ENCODE data around the gene RBP4. TPM values are rescaled to one million over a fixed set of nuclear protein-coding genes. Genes with fewer than 3 reads are reported as not detected.

RBP4 gene
- total and polyA plus RNA-seq, 9 donors: 0.81 to 6.7 (median 4.0) TPM; not detected in 1

GRCh38 chr10:93565446-93565845 lies 35.6 kb downstream of the RBP4 start:
- Histone ChIP-seq H3K4me3 (no peak overlapping the region), H3K27ac (no peak overlapping the region), H3K4me1 (ENCODE audit: insufficient read depth) (no peaks in the 10 kb centered on the region), H3K36me3 (no peaks in the 10 kb centered on the region), H3K9me3 (no peaks in the 10 kb centered on the region), H3K27me3 (no peaks in the 10 kb centered on the region)
- intact Hi-C loops (cut with DNase I): no loop called here
- DNase-seq: no peak
- 69 to 73% (median 73%) methylated on average over 3 of the region's 3 CpGs for WGBS, 3 donors
- TF ChIP-seq EP300 (IDR thresholded peaks at IDR 0.05): no peak
- no peak for TF ChIP-seq POLR2A (IDR thresholded peaks at IDR 0.05)
- TF ChIP-seq, protein P1, sequence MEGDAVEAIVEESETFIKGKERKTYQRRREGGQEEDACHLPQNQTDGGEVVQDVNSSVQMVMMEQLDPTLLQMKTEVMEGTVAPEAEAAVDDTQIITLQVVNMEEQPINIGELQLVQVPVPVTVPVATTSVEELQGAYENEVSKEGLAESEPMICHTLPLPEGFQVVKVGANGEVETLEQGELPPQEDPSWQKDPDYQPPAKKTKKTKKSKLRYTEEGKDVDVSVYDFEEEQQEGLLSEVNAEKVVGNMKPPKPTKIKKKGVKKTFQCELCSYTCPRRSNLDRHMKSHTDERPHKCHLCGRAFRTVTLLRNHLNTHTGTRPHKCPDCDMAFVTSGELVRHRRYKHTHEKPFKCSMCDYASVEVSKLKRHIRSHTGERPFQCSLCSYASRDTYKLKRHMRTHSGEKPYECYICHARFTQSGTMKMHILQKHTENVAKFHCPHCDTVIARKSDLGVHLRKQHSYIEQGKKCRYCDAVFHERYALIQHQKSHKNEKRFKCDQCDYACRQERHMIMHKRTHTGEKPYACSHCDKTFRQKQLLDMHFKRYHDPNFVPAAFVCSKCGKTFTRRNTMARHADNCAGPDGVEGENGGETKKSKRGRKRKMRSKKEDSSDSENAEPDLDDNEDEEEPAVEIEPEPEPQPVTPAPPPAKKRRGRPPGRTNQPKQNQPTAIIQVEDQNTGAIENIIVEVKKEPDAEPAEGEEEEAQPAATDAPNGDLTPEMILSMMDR (IDR thresholded peaks at IDR 0.05): no peak

DNA sequence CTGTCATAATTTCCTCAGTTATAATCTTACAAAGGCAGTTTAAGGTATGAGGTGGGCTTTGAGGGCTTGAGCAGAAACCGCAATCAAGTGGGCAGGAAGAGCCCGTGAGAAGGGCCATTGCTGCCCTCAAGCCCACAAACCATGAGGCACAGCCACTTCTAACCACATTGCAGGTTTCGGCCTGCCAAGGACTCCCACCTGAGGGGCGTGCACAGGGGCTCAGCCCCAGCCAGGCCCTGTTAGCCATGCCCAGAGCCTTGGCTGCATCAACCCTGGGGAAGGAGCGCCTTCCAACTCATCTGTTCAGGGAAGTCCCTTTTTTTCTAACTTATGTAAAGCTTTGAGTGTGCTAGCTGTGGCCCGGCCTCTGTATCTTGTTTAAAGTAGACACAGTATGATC lies 40.5 kb downstream of the RBP4 start:
- WGBS, 3 donors: 80 to 94% (median 94%) methylated on average over 6 of the region's 6 CpGs
- DNase-seq: no peak
- TF ChIP-seq, protein P1 (IDR thresholded peaks at IDR 0.05): no peak
- TF ChIP-seq EP300 (IDR thresholded peaks at IDR 0.05) (no peak), POLR2A (IDR thresholded peaks at IDR 0.05) (no peak)
- Histone ChIP-seq H3K4me1 (ENCODE audit: insufficient read depth) (no peaks in the 10 kb centered on the region), H3K9me3 (peaks cover 0 to 5% of the 10 kb centered on the region in 2 donors), H3K27me3 (no peaks in the 10 kb centered on the region), H3K27ac (no peak overlapping the region), H3K4me3 (no peak overlapping the region), H3K36me3 (no peaks in the 10 kb centered on the region)
- intact Hi-C loops (cut with DNase I): no loop called here

GRCh38 chr10:93559490-93559889 lies 41.5 kb downstream of the RBP4 start:
- H3K27ac ChIP-seq: no peak overlapping the region
- 89 to 91% (median 91%) methylated on average over 9 of the region's 9 CpGs for WGBS, 3 donors
- H3K9me3 ChIP-seq: peaks cover 0 to 5% of the 10 kb centered on the region in 2 donors
- H3K27me3 ChIP-seq: no peaks in the 10 kb centered on the region
- no peak for DNase-seq
- no peaks in the 10 kb centered on the region for H3K36me3 ChIP-seq
- H3K4me1 ChIP-seq (ENCODE audit: insufficient read depth): no peaks in the 10 kb centered on the region
- H3K4me3 ChIP-seq: no peak overlapping the region
- intact Hi-C loops (cut with DNase I): no loop called here
- TF ChIP-seq, protein P1 (IDR thresholded peaks at IDR 0.05): no peak
- TF ChIP-seq POLR2A (IDR thresholded peaks at IDR 0.05) (no peak), EP300 (IDR thresholded peaks at IDR 0.05) (no peak)

DNA sequence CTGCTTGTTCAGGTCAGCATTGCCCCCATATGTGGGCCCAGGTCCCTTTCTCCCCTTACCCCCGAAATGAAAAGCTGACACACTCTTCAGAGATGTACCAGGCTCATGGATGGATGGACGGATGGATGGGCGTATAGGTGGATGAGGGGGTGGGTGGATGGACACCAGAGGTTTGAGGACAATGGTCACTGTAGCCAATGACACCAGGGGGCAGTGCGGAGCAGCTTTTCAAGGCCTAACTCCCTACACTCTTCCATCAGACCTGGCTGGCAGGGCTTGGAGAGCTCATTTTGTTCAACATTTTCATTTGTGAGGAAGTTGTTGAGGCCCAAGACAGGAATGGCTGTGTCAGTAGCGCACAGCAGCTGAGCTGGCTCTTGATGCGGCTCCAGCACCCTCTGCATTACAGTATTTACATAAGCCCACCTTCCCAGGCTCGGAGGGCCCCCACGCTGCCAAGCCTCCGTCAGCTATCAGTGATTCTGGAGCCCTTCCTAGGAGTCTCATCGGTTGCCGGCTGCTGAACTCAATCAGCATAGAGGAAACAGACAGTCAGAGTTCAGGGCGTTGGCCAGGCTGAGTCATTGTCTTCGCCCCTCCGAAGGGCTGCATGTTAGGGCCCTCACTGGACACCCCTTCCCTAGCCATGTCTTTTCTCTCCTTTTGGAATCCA lies 46.1 kb downstream of the RBP4 start:
- TF ChIP-seq POLR2A (IDR thresholded peaks at IDR 0.05): no peak
- TF ChIP-seq, protein P1 (IDR thresholded peaks at IDR 0.05): no peak
- no peak for TF ChIP-seq EP300 (IDR thresholded peaks at IDR 0.05)
- 43 to 49% (median 48%) methylated on average over 14 of the region's 14 CpGs for WGBS, 3 donors
- H3K27ac ChIP-seq: no peak overlapping the region
- H3K4me1 ChIP-seq (ENCODE audit: insufficient read depth): no peaks in the 10 kb centered on the region
- no peak overlapping the region for H3K4me3 ChIP-seq
- intact Hi-C loops (cut with DNase I): no loop called here
- H3K9me3 ChIP-seq: peaks cover 0 to 4% of the 10 kb centered on the region in 2 donors
- H3K27me3 ChIP-seq: no peaks in the 10 kb centered on the region
- DNase-seq: peak in 4 of 5 donors; percentile 15 to 59 (median 36)
- H3K36me3 ChIP-seq: no peaks in the 10 kb centered on the region
